GM21390 (cell line): ENCODE results near the gene ANKRD13B.

Source experiments
- ATAC-seq: cut with Tn5 transposase; IDR thresholded peaks from one replicate; pipeline ENCODE4 v1.9.1; 2021; ENCODE audit not compliant: unreplicated experiment

Gene ANKRD13B

GRCh38 chr17:29616300-29617048, 23.5 kb downstream of the ANKRD13B start:
- no peak for ATAC-seq

- ATAC-seq, result peak; percentile 36
Measured at GRCh38 chr17:29617125-29617480, 24.2 kb downstream of the ANKRD13B start.

DNA sequence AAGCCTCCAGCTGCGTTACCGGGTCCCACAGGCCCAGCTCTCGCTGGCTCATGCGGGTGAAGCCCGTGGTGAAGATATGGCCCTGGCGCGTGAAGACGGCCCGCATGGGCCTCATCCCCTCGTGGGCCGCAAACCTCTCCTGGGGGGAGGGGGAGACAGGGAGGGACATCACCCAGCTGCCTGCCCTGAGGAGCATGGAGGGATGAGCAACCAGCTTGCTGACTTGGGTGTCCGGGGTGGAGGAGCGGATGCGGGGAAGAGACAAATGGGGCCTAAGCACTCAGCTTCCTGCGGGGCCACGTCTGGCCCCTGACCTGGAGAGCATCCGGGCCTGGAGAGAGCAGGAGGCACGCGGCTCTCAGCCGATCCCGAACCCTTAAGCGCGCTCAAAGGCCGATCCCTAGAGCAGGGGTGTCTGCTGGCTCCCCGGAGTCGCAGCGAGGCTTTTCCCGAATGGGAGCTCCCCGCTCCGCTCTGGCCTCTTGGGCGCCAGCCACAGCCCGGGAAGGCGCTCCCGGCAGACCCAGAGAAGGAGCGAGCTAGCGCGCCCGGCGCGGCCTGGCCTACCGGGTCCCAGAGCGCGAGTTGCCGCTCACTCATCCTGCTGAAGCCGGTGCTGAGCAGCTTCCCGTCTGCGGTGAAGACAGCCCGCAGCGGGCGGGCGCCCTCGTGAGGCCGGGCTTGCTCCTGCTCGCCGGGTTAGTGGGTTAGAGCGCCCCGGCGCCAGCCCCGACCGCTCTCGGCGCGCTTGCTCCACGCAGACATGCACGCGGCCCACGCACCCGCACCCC, 24.7 kb downstream of the ANKRD13B start:
- no peak for ATAC-seq

DNA sequence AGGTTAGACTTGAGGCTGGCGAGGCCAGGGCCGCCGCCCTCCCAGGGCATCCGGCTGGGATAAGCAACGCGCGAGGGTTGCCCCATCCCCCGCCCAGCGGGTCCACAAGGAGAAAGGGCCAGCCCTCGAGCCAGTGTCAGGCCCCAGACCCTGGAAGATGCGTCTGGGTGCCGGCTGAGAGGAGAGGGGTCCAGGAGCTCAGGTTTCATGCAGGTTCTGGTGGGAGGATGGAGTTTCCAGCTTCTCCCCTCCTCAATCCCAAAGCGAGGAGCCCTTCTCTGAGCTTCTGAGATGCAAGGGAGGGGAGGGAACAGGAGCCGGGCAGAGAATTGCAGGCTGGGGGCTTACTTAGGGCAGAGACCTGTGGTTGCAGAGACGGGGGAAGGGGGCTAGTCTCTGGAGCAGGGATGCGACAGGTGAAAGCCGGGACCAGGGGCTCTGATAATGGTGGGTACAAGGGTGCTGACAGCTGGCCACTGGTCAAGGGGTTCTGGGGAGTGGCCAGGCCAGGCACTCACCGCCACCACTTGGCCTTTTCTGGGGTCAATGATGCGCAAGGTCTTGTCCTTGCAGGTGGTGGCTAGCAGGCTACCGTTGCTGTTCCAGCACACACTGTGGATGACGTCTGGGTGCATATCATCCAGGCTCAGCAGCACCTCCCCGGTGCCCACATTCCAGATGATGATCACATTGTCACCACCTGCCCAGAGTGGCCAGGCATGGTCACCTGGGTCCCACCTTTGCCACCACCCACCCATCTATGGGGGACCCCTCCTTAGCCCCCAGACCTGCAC, 25.5 kb downstream of the ANKRD13B start:
- ATAC-seq, result no peak

- ATAC-seq, result no peak
Measured at GRCh38 chr17:29619251-29619650, 26.3 kb downstream of the ANKRD13B start.

GRCh38 chr17:29620271-29620670, 27.3 kb downstream of the ANKRD13B start:
- no peak for ATAC-seq

DNA sequence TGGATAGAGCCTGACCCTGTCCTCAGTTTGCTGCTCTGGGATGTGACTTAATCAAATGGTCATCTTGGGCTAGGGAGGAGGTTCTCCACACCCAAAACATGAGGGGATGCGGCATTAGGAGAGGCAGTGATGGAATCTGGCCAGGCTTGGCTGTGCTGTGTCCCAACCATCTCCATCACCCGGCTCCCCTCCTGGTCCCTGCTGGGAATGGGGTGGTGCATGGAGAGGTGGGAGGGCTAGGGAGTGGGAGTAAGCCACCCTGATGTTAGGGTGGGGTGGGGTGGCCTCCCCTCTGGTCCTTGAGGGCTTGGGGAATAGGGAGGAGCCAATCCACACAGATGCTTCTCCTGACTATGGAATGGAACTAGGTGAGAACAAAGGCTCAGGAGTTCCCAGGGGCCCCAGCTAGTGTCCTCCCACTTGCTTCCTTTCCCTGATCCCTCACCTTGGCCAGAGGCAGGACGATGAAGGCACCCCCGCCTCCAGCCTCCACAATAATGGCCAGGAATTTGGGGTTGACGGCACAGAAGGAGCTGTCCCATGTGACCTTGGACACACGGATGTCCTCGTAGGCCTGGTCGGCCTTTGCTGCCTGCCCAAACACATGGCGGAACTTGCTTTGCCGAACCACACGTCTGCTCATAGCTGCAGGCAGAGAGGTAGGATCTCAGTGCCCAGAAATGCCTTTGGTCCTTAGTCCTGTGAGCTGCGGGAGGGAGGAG, 28.0 kb downstream of the ANKRD13B start:
- ATAC-seq, result no peak

DNA sequence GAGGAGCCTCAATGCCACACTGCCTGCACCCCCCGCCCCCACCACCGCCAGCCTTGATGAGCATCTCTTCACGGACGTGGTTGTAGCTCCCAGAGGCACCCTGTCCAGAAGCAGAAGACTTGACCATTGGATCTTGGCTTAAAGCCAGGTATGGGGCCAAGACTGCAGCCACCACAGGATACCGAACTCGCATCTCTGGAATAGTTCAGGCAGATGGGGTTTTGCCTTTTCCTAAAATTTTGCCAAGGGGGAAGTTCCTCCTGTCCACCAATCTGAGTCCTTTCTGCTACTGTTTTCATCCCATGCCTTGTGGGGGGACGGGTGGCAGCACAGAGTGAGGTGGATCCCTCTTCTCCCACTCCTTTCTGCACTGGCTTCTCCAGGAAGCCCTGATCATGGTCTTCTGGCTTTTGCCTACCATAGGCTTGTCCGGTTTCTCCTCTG, 28.8 kb downstream of the ANKRD13B start:
- no peak for ATAC-seq

DNA sequence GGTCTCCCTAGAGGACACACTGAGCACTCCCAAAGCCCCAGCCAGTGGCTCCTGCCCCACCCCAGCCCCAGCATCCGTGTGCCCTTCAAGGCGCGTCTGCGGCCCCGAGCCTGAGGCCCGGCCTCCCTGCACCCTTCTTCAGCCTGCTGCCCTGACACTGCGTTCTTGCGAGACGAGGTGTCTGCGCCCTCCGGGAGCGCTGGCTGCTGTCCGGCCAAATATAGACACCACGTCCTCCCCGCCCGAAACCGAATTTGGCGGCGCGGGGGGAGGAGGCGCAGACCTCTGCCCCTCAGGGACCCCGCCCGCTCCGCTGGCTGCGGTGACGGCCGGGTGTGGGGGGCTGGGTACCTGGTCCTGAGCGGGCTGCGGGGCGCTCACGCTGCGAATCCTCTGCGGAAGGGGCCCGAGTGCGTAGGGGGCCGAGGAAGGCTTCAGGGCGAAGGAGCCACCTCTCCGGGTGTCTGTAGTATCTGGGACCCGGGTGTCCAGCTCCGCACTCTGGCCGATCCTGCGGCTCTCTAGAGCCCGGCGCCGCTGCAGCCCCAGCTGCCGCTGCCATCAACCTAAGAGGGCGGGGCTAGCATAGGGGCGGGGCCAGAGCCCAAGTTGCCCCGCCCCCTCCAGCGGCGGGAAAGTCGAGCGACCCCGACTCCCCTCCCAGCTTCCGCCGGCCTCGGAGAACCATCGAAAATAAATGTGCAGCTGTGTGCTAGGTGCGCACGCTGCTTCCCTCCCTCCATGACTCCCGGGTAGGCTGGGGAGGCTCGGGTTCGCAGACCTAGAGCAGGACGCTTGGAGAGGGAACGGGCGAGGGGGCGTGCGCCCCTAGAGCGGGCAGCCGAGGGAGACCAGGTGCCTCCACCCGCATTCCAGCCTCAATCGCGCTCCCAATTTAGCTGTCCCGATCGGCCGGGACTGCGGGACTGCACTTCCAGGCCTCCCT, 29.7 kb downstream of the ANKRD13B start, which contains the start of gene CORO6:
TSS of gene CORO6 (minus strand) at position 576 of the 946 bp plus-strand sequence. CDS start 1,491 bp downstream, outside the sequence.
- peak; percentile 59 for ATAC-seq

DNA sequence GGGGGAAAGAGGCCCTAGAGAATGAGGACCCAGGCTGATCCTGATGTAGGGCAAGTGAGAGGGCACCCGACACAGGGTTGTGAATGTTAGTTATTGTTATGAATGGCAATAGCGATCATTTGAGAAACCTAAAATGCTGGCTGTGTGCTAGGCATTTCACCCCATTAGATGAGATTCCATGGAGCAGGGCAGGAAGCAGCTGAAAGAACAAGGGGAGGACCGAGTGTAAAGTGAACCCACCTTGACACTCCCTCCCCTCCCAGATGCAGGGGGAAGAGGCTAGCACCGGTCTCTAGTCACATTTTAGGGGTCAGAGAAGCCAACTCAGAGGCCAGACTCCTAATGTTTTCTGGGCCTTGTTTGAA, 30.3 kb downstream of the ANKRD13B start:
- ATAC-seq, result no peak

DNA sequence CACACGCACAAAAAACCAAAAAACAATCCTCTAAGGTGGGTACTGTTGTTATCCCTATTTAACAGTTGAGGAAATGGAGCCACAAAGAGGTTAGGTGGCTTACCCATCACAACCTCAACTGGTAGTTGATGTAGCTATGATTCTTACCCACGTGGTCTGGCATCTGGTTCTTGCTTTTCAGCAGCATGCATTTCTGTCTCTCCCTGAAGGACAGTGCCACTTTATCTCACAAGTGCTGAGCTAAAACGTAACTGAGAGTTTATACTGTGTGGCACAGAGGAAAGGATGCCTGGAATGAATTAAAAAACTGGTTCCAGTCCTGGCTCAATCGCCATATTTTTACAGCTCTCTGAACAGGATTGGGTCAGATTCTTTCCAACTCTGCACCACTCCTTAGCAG, 31.7 kb downstream of the ANKRD13B start:
- ATAC-seq, result no peak

DNA sequence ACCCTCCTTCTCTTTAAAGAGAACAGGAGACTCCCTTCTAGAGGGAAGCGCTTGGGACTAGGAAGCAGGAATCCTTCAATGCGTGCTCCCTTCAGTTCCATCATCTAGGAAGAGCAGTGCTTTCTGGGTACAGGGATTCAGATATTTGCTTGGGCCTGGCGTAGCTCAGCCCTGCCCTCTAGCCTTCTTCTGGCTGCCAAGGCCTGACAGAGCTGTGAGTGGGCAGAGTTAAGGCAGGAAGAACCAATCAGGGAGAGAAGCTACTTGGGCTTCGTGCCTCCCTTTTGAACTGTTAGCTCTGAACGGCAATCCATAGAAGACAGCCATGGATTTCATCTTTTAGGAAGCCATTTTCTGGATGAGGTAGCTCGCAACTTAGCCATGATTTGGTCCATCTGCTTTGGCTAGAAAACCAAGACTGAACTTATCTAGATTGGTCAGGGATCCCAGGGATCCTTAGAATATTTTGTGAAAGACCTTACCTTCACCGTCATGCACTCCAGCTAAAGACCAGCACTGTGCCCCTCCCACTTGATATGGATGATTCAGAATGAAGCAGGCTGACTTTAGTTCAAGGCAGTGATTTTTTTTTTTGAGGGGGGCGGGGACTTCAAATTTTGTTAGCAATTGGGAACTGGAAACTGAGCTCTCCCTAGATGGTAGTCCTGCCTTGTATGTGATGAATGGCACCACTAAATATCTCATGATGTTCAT, 32.3 kb downstream of the ANKRD13B start:
- ATAC-seq, result no peak

DNA sequence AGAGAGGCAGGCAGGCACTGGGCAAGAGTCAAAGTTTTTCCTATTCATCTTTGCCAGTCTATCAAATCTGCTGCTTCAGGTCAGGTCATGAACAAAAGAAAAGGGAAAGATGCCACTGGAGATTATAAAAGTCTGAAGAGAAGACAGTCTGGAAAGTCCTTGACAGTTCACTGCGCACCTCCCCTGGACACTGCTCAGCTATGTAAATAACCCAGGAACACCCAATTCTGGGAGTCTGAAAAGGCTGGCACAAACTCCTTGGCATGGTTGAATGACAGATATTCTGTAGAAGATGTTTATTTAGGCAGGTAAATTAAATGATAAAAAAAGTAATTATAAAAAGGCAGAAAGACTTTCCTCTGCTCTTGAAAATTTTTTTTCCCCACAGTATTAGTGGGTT, 35.0 kb downstream of the ANKRD13B start:
- ATAC-seq, result no peak

GRCh38 chr17:29628644-29629043, 35.7 kb downstream of the ANKRD13B start:
- ATAC-seq, result no peak

DNA sequence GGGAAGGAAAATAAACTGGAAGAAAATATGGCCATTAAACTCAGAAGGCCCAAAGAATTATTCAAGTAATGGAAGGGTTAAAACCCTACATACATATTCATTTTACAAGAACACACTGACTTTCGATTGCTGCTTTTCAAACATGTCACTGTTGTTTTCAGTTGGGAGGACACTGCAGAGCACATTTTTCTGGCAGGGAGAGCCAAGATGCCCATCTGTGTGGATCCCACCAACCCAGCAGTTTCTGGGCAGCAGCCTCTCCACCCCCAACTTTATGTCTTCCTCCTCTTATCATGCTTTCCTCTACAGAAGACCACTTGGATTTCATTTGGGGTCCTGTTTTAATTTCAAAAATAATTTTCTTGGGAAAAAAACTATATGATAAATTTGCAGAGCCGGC, 36.9 kb downstream of the ANKRD13B start:
- no peak for ATAC-seq

DNA sequence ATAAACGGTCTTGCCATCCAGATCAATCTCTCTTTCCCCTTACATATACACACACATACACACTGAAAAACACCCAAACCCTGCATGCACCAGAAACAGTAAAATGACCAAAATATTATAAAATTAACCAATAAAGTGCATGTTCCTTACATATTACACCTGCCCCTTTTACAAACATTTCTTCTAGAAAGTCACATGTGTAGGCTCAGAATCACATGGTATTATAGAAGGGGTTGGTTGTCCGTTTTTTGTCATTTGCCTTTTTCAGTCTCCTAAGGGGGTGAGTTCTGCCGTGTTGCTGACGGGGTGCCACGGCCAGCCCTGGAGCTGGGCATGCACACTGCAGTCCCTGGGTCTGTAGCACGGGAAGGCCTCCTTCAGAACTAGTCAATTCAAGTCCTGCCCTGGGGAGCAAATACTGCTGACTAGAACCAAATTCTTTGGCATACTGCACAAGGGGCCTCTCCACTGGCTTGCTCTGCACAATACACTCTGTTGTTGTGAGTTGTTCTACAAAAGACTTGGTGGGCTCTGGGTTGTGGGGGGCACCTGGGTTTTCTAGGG, 37.8 kb downstream of the ANKRD13B start:
- ATAC-seq, result no peak

GRCh38 chr17:29633886-29634285, 41.0 kb downstream of the ANKRD13B start:
- ATAC-seq, result no peak

- ATAC-seq, result no peak
Measured at GRCh38 chr17:29640413-29640812, 47.5 kb downstream of the ANKRD13B start.
